H1 (cell line): ENCODE data around the gene EML4. TPM values are rescaled to one million over a fixed set of nuclear protein-coding genes. Genes with fewer than 3 reads are reported as not detected.

Source experiments
- CTCF ChIA-PET: fragments of 300-600 bp; sonication (Branson Sonifier 250); formaldehyde crosslinking; loops from one replicate; lab custom pipeline; 2021; ENCODE audit not compliant: partially characterized antibody; lab: Charles Lee
- POLR2A ChIA-PET: fragments of 300-600 bp; sonication (Branson Sonifier 250); formaldehyde crosslinking; loops from one replicate; lab custom pipeline; 2021; ENCODE audit warnings: inconsistent platforms; ENCODE audit not compliant: partially characterized antibody; lab: Charles Lee
- DNase-seq, 2 experiments: peaks; one replicate each; pipeline versions ENCODE4 v3.0.0 to v3.0.0-alpha.2; 2010 to 2022; ENCODE audit warnings: low spot score in 2 of 2, low read depth in 1 of 2, mixed read lengths in 1 of 2
- FAIRE-seq: peaks from 2 replicates; lab custom pipeline; 2011; peaks lifted over from hg19 to GRCh38; lab: Jason Lieb, UNC
- H2AFZ ChIP-seq: 2 replicates; pipeline ENCODE4 v1.8.1; 2012; ENCODE audit warnings: low read length, inconsistent platforms
- H2AK5ac ChIP-seq: 2 replicates; pipeline ENCODE4 v1.6.1; 2013; ENCODE audit warnings: low read depth, low read length
- H2BK120ac ChIP-seq: replicated peaks from 2 replicates; pipeline ENCODE3; 2013; ENCODE audit warnings: low read depth, low read length, inconsistent platforms
- H2BK12ac ChIP-seq: 2 replicates; pipeline ENCODE4 v1.6.1; 2013; ENCODE audit warnings: low read depth, low read length
- H2BK15ac ChIP-seq: 2 replicates; pipeline ENCODE4 v1.6.1; 2013; ENCODE audit warnings: low read length
- H2BK20ac ChIP-seq: 2 replicates; pipeline ENCODE4 v1.6.1; 2013; ENCODE audit warnings: low read length
- H2BK5ac ChIP-seq: 2 replicates; pipeline ENCODE4 v1.6.1; 2013; ENCODE audit warnings: low read depth, low read length
- H3K14ac ChIP-seq: 2 replicates; pipeline ENCODE4 v1.6.1; 2013; ENCODE audit warnings: inconsistent platforms; ENCODE audit not compliant: insufficient read length
- H3K18ac ChIP-seq: 2 replicates; pipeline ENCODE4 v1.6.1; 2013; ENCODE audit warnings: low read length; ENCODE audit errors: extremely low read depth
- H3K23ac ChIP-seq: 2 replicates; pipeline ENCODE4 v1.6.1; 2013; ENCODE audit warnings: inconsistent platforms; ENCODE audit not compliant: insufficient read length
- H3K23me2 ChIP-seq: 2 replicates; pipeline ENCODE4 v1.6.1; 2013; ENCODE audit warnings: low read depth, low read length
- H3K27ac ChIP-seq: 2 replicates; pipeline ENCODE4 v1.6.1; 2011; ENCODE audit warnings: low read depth, low read length, inconsistent platforms
- H3K27me3 ChIP-seq, 4 experiments: replicated peaks in 1 of 4; 1 replicate in 1 of 4; 2 replicates in 3 of 4; pipeline versions ENCODE4 v1.6.1 to v1.8.1; 2011 to 2013; ENCODE audit warnings: low read length in 3 of 4, mild to moderate bottlenecking in 3 of 4, inconsistent platforms in 2 of 4, mixed read lengths in 2 of 4, moderate library complexity in 1 of 4; ENCODE audit not compliant: control insufficient read depth in 3 of 4, insufficient read depth in 3 of 4; ENCODE audit errors: extremely low read depth in 1 of 4
- H3K36me3 ChIP-seq, 4 experiments: 2 replicates each; pipeline versions ENCODE4 v1.6.1 to v1.8.1; 2011 to 2013; ENCODE audit warnings: mild to moderate bottlenecking in 4 of 4, low read length in 3 of 4, moderate library complexity in 2 of 4, control low read depth in 1 of 4, inconsistent platforms in 1 of 4; ENCODE audit not compliant: insufficient read depth in 4 of 4, control insufficient read depth in 2 of 4
- H3K4ac ChIP-seq: replicated peaks from 2 replicates; pipeline ENCODE3; 2013; ENCODE audit warnings: low read length, low read depth, mixed read lengths, inconsistent platforms; ENCODE audit not compliant: insufficient read length
- H3K4me1 ChIP-seq, 4 experiments: replicated peaks in 1 of 4; 1 replicate in 1 of 4; 2 replicates in 3 of 4; pipeline versions ENCODE4 v1.6.1 to v1.8.1; 2011 to 2013; ENCODE audit warnings: low read length in 3 of 4, inconsistent platforms in 2 of 4, mixed read lengths in 1 of 4; ENCODE audit not compliant: insufficient read depth in 4 of 4, control insufficient read depth in 3 of 4
- H3K4me2 ChIP-seq, 2 experiments: 2 replicates each; pipeline versions ENCODE4 v1.6.1 to v1.8.1; 2011 to 2013; ENCODE audit warnings: low read depth in 2 of 2, low read length in 2 of 2, control low read depth in 1 of 2, inconsistent platforms in 1 of 2, mild to moderate bottlenecking in 1 of 2; ENCODE audit not compliant: insufficient read depth in 1 of 2
- H3K4me3 ChIP-seq, 4 experiments: fragments of 200-600, 300-600 bp in 1 of 4; sonication (generic), shearing (Covaris generic), sonication (Bioruptor Twin) in 1 of 4; 2 replicates each; pipeline versions ENCODE4 v1.5.1 to v1.8.1; 2011 to 2016; ENCODE audit warnings: low read length in 4 of 4, low read depth in 3 of 4, control low read depth in 2 of 4, inconsistent platforms in 2 of 4, mild to moderate bottlenecking in 2 of 4, mixed read lengths in 1 of 4, moderate library complexity in 1 of 4; ENCODE audit not compliant: insufficient read depth in 2 of 4; ENCODE audit errors: extremely low read depth in 1 of 4
- H3K56ac ChIP-seq: replicated peaks from 2 replicates; pipeline ENCODE3; 2013; ENCODE audit warnings: low read depth, mild to moderate bottlenecking, mixed read lengths, low read length, inconsistent platforms; ENCODE audit not compliant: insufficient read length
- H3K79me1 ChIP-seq: 2 replicates; pipeline ENCODE4 v1.6.1; 2013; ENCODE audit warnings: low read depth, low read length, control low read depth
- H3K79me2 ChIP-seq, 2 experiments: 2 replicates each; pipeline versions ENCODE4 v1.6.1 to v1.8.1; 2012 to 2013; ENCODE audit warnings: low read length in 2 of 2, mild to moderate bottlenecking in 2 of 2, inconsistent platforms in 1 of 2; ENCODE audit not compliant: insufficient read depth in 2 of 2, control insufficient read depth in 1 of 2
- H3K9ac ChIP-seq, 4 experiments: replicated peaks in 1 of 4; 1 replicate in 1 of 4; 2 replicates in 3 of 4; pipeline versions ENCODE4 v1.6.1 to v1.8.1; 2011 to 2013; ENCODE audit warnings: low read depth in 3 of 4, low read length in 3 of 4, control low read depth in 2 of 4, mild to moderate bottlenecking in 2 of 4, moderate library complexity in 2 of 4, inconsistent platforms in 1 of 4; ENCODE audit errors: extremely low read depth in 1 of 4
- H3K9me3 ChIP-seq, 2 experiments: 2 replicates each; pipeline versions ENCODE4 v1.6.1 to v1.8.1; 2012 to 2013; ENCODE audit warnings: mild to moderate bottlenecking in 2 of 2, moderate library complexity in 2 of 2, control low read depth in 1 of 2, inconsistent platforms in 1 of 2, low read depth in 1 of 2, low read length in 1 of 2, mixed read lengths in 1 of 2; ENCODE audit not compliant: insufficient read depth in 2 of 2
- H4K20me1 ChIP-seq, 2 experiments: replicated peaks in 1 of 2; 2 replicates each; pipeline versions ENCODE3 to v1.8.1; 2011 to 2013; ENCODE audit warnings: inconsistent platforms in 2 of 2, low read length in 2 of 2, mild to moderate bottlenecking in 1 of 2; ENCODE audit not compliant: insufficient read depth in 2 of 2, control insufficient read depth in 1 of 2
- H4K5ac ChIP-seq: 2 replicates; pipeline ENCODE4 v1.6.1; 2013; ENCODE audit warnings: low read length, low read depth, mixed read lengths, inconsistent platforms; ENCODE audit not compliant: insufficient read length
- H4K8ac ChIP-seq: 2 replicates; pipeline ENCODE4 v1.8.0; 2013; ENCODE audit warnings: mild to moderate bottlenecking, moderate library complexity, low read length, inconsistent platforms; ENCODE audit not compliant: insufficient read depth; ENCODE audit errors: extremely low read depth
- H4K91ac ChIP-seq: replicated peaks from 2 replicates; pipeline ENCODE3; 2013; ENCODE audit warnings: low read length, mixed read lengths, inconsistent platforms; ENCODE audit not compliant: insufficient read length
- BRCA1 ChIP-seq: IDR thresholded peaks from 2 replicates; pipeline ENCODE4 v1.6.1; 2012; ENCODE audit warnings: low read depth, low read length, improper control_type of control experiment
- GABPA ChIP-seq: IDR thresholded peaks from 2 replicates; pipeline ENCODE4 v1.6.1; 2011; ENCODE audit warnings: mild to moderate bottlenecking, low read length, moderate library complexity, borderline replicate concordance; ENCODE audit not compliant: insufficient read depth
- HDAC2 ChIP-seq, 2 experiments: fragments of 300-600 bp in 1 of 2; sonication (generic) in 1 of 2; IDR thresholded peaks; 2 replicates each; pipeline ENCODE4 v1.6.1; 2011 to 2012; ENCODE audit warnings: low read depth in 2 of 2, low read length in 2 of 2, mild to moderate bottlenecking in 2 of 2, moderate library complexity in 2 of 2, borderline replicate concordance in 1 of 2, inconsistent platforms in 1 of 2
- JUND ChIP-seq: IDR thresholded peaks from 2 replicates; pipeline ENCODE4 v1.6.1; 2011; ENCODE audit warnings: mild to moderate bottlenecking, improper control_type of control experiment, low read length
- KDM4A ChIP-seq: IDR thresholded peaks from one replicate; pipeline ENCODE4 v1.7.1; 2012; ENCODE audit warnings: low read depth, mild to moderate bottlenecking, moderate library complexity, low read length, inconsistent platforms; ENCODE audit not compliant: severe bottlenecking
- NRF1 ChIP-seq: IDR thresholded peaks from 2 replicates; pipeline ENCODE4 v1.6.1; 2011; ENCODE audit warnings: mild to moderate bottlenecking, low read depth, low read length, improper control_type of control experiment
- POLR2A ChIP-seq, 2 experiments: IDR thresholded peaks; 1 replicate in 1 of 2; 2 replicates in 1 of 2; pipeline ENCODE4 v1.6.1; 2011; ENCODE audit warnings: low read depth in 2 of 2, low read length in 2 of 2, mild to moderate bottlenecking in 2 of 2; ENCODE audit errors: control extremely low read depth in 1 of 2
- POLR2AphosphoS5 ChIP-seq: IDR thresholded peaks from 2 replicates; pipeline ENCODE4 v1.6.1; 2011; ENCODE audit warnings: low read depth, low read length
- SIN3A ChIP-seq, 2 experiments: IDR thresholded peaks in 1 of 2; conservative IDR thresholded peaks in 1 of 2; 2 replicates each; pipeline ENCODE4 v1.6.1; 2011 to 2012; ENCODE audit warnings: low read length in 2 of 2, improper control_type of control experiment in 1 of 2, low read depth in 1 of 2, mild to moderate bottlenecking in 1 of 2
- SP1 ChIP-seq: IDR thresholded peaks from 2 replicates; pipeline ENCODE4 v1.6.1; 2011; ENCODE audit warnings: low read depth, low read length
- SP4 ChIP-seq: IDR thresholded peaks from 2 replicates; pipeline ENCODE4 v1.6.1; 2012; ENCODE audit warnings: low read length, inconsistent platforms
- SUZ12 ChIP-seq: fragments of 200-600 bp; sonication (generic); IDR thresholded peaks from 2 replicates; pipeline ENCODE4 v1.6.1; 2012; ENCODE audit warnings: mild to moderate bottlenecking, inconsistent platforms, low read length, moderate library complexity, mixed read lengths
- TCF12 ChIP-seq: IDR thresholded peaks from 2 replicates; pipeline ENCODE4 v1.6.1; 2011; ENCODE audit warnings: low read depth, mild to moderate bottlenecking, low read length
- YY1 ChIP-seq: IDR thresholded peaks from 2 replicates; pipeline ENCODE4 v1.6.1; 2011; ENCODE audit warnings: low read depth, mild to moderate bottlenecking, low read length
- WGBS, 2 experiments: shearing (Covaris generic) in 1 of 2; methylation state at CpG; one replicate each; pipeline versions ENCODE4 v1.1.6 to v1.1.7; 2013 to 2015; ENCODE audit warnings: low lambda C conversion rate in 2 of 2, mixed read lengths in 2 of 2, inconsistent platforms in 1 of 2, low coverage in 1 of 2, missing lambda C conversion rate in 1 of 2; ENCODE audit not compliant: insufficient replicate concordance in 2 of 2, insufficient coverage in 1 of 2, insufficient read length in 1 of 2; ENCODE audit errors: extremely low coverage in 1 of 2, missing lambda C conversion rate in 1 of 2; 5-methylcytosine and 5-hydroxymethylcytosine counted together
- polyA plus RNA-seq, 7 experiments: library from polyadenylated mRNA; depleted of rRNA in 3 of 7; stranded (reverse) in 5 of 7; unstranded in 2 of 7; fragments of >200 nt in 5 of 7; fragments of 200-250 nt in 2 of 7; gene quantifications; 1 replicate in 5 of 7; 2 replicates in 1 of 7; 4 replicates in 1 of 7; pipeline versions ENCODE4 v1.2.1 to v1.2.3, GENCODE V29; 2011 to 2013; ENCODE audit warnings: missing spikeins in 2 of 7, mixed read lengths in 2 of 7
- total RNA-seq: library from RNA; stranded (reverse); fragmentation: NEBNext Ultra II Directional; extraction: Animal tissue kit (Norgen Biotek cat#: 25700); gene quantifications from 2 replicates; pipeline ENCODE4 v1.2.1, GENCODE V29; 2021
- TF ChIP-seq, protein P1 (sequence below): IDR thresholded peaks from 2 replicates; pipeline ENCODE4 v1.6.1; 2011; ENCODE audit warnings: low read depth, mild to moderate bottlenecking, low read length; ENCODE audit not compliant: insufficient read depth

EML4 gene
- total and polyA plus RNA-seq, 2 of the 8 experiments (the other 6 are each of a cell fraction or from before 2014, with no cell fraction given) = 50.1 to 104 TPM

DNA sequence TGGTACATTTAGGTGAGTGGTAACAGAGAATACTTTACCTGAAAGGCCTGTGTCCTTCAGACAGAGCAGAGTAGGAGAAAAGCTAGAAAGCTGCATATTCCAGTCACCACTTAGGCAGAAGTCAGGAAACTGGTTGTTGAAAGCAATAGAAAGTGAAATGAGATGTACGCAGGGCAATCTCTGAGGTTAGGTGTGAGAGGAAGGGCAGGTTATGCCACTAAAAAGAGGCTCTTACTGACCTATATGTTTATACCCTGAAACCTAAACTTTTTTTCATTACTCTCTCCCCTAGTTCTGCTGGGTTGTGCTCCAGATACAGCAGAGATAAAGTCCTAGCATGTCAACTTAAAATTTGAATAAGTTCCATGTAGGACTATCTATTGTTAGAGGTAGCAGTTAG, 98.4 kb downstream of the EML4 start:
- H2BK15ac ChIP-seq = no peak overlapping the region
- H2AK5ac ChIP-seq = no peak overlapping the region
- no peak overlapping the region for H2AFZ ChIP-seq
- no peak overlapping the region for H4K91ac ChIP-seq
- H3K36me3 ChIP-seq = peaks cover 0 to 1% (median 0%) of the 10 kb centered on the region in 4 experiments; a peak in 2 of 8 replicates
- no peak overlapping the region for H2BK20ac ChIP-seq
- no peak overlapping the region for H3K23ac ChIP-seq
- ChIA-PET CTCF (interaction anchor here (0.8 to 1.1 kb wide), 2 partner anchors 10 to 213 kb away, joined by 3 read pairs; no protein-coding TSS in a partner anchor), POLR2A (interaction anchor here (0.7 kb wide), 1 partner anchor 13 kb away, joined by 3 read pairs; no protein-coding TSS in a partner anchor)
- TF ChIP-seq KDM4A (no peak), SUZ12 (no peak), BRCA1 (no peak), SP1 (no peak), HDAC2 (IDR thresholded peaks at IDR 0.05; ENCODE audit: borderline replicate concordance in 1 of 2, low read depth in 2 of 2, low read length in 2 of 2) (no peak), NRF1 (no peak), POLR2A (IDR thresholded peaks at IDR 0.05; ENCODE audit: control extremely low read depth in 1 of 2, low read depth in 2 of 2, low read length in 2 of 2) (no peak), GABPA (no peak), TCF12 (no peak), YY1 (no peak), SIN3A (conservative IDR thresholded peaks at IDR 0.05 in 1 of 2, IDR thresholded peaks at IDR 0.05 in 1 of 2; ENCODE audit: low read depth in 1 of 2, low read length in 2 of 2) (no peak), POLR2AphosphoS5 (no peak), JUND (no peak), SP4 (no peak)
- TF ChIP-seq, protein P1, sequence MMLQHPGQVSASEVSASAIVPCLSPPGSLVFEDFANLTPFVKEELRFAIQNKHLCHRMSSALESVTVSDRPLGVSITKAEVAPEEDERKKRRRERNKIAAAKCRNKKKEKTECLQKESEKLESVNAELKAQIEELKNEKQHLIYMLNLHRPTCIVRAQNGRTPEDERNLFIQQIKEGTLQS = no peak
- no peak overlapping the region for H3K4ac ChIP-seq
- H3K27me3 ChIP-seq = no peaks in the 10 kb centered on the region
- H3K79me1 ChIP-seq = no peaks in the 10 kb centered on the region; the same call in 1 of the 2 replicates
- no peaks in the 10 kb centered on the region for H3K23me2 ChIP-seq
- no peak overlapping the region for H3K18ac ChIP-seq
- FAIRE-seq = no peak
- no peak overlapping the region for H3K14ac ChIP-seq
- H2BK12ac ChIP-seq = no peak overlapping the region
- no peak overlapping the region for H3K9ac ChIP-seq
- no peak overlapping the region for H2BK5ac ChIP-seq
- no peak overlapping the region for H2BK120ac ChIP-seq
- H3K9me3 ChIP-seq = no peaks in the 10 kb centered on the region
- no peak overlapping the region for H4K5ac ChIP-seq
- WGBS, 2 experiments = 41% methylated on average over 1 of the region's 1 CpG; no CpG with 5 or more reads in 1 of the 2 experiments
- H3K56ac ChIP-seq = no peak overlapping the region
- no peak for DNase-seq
- no peak overlapping the region for H3K4me2 ChIP-seq
- H3K27ac ChIP-seq = no peak overlapping the region
- H3K79me2 ChIP-seq = no peaks in the 10 kb centered on the region
- no peaks in the 10 kb centered on the region for H3K4me1 ChIP-seq
- H3K4me3 ChIP-seq = no peak overlapping the region
- no peak overlapping the region for H4K8ac ChIP-seq
- no peaks in the 10 kb centered on the region for H4K20me1 ChIP-seq
